Heart right ventricle (tissue), 16 donors: Measurements from ENCODE around the gene BFSP1. TPM values are rescaled to one million over a fixed set of nuclear protein-coding genes. Genes with fewer than 3 reads are reported as not detected.

ENCODE experiments used
- ATAC-seq, 8 donors: fragments of 200-7000 bp; cut with Tn5 transposase; one replicate each; pipeline ENCODE4 v1.9.1; 2020; ENCODE audit warnings: mild to moderate bottlenecking in 8 of 8, moderate library complexity in 8 of 8, moderate number of reproducible peaks in 1 of 8
- DNase-seq, 2 donors: peaks; one replicate each; pipeline ENCODE4 v3.0.0-alpha.2; 2020
- H3K27ac ChIP-seq, 10 donors: fragments of 200-600 bp; sonication (generic) in 2 of 10; one replicate each; pipeline versions ENCODE4 v1.5.0 to v1.8.0; 2020 to 2022; ENCODE audit warnings: mild to moderate bottlenecking in 3 of 10
- H3K27me3 ChIP-seq, 7 donors: fragments of 200-600 bp; one replicate each; pipeline ENCODE4 v1.8.0; 2021 to 2022; ENCODE audit warnings: mild to moderate bottlenecking in 2 of 7
- H3K36me3 ChIP-seq, 9 donors: fragments of 200-600 bp; sonication (generic) in 1 of 9; one replicate each; pipeline versions ENCODE4 v1.5.0 to v1.8.0; 2020 to 2022; ENCODE audit warnings: mild to moderate bottlenecking in 2 of 9
- H3K4me1 ChIP-seq, 9 donors: fragments of 200-600 bp; sonication (generic) in 1 of 9; one replicate each; pipeline versions ENCODE4 v1.5.0 to v1.8.0; 2020 to 2022; ENCODE audit warnings: mild to moderate bottlenecking in 4 of 9
- H3K4me3 ChIP-seq, 10 donors: fragments of 200-600 bp; sonication (generic) in 2 of 10; one replicate each; pipeline versions ENCODE4 v1.5.0 to v1.8.0; 2020 to 2022; ENCODE audit warnings: mild to moderate bottlenecking in 7 of 10, moderate library complexity in 2 of 10
- H3K9me3 ChIP-seq, 11 donors: fragments of 200-600 bp in 10 of 11; sonication (generic) in 2 of 11; one replicate each; pipeline versions ENCODE4 v1.5.0 to v1.8.0; 2013 to 2022; ENCODE audit warnings: mild to moderate bottlenecking in 2 of 11, control low read depth in 1 of 11, moderate library complexity in 1 of 11
- CTCF ChIP-seq, 9 donors: fragments of 200-600 bp; sonication (generic) in 2 of 9; IDR thresholded peaks; one replicate each; pipeline versions ENCODE4 v1.5.0 to v1.8.0; 2021 to 2022; ENCODE audit warnings: antibody characterized with exemption in 9 of 9, mild to moderate bottlenecking in 5 of 9, moderate library complexity in 1 of 9
- WGBS, 2 donors: extraction: QIAGEN DNeasy Blood & Tissue Kit; methylation state at CpG; one replicate each; pipeline ENCODE4 v1.1.7; 2013; ENCODE audit warnings: inconsistent platforms in 1 of 2; 5-methylcytosine and 5-hydroxymethylcytosine counted together
- intact Hi-C, 10 donors: fragments of 100-400 bp; cut with DNase I; formaldehyde crosslinking; loops; one replicate each; pipeline versions ENCODE4 v1.11.1 to v1.14.2; 2022
- polyA plus RNA-seq, 2 donors: library from polyadenylated mRNA; stranded (reverse); fragments of 200-250 nt; gene quantifications; one replicate each; pipeline ENCODE4 v1.2.3, GENCODE V29; 2013
- total RNA-seq, 10 donors: library from RNA; stranded (reverse); fragmentation: NEBNext Ultra II Directional in 3 of 10; extraction: Animal tissue kit (Norgen Biotek cat#: 25700) in 3 of 10; gene quantifications; one replicate each; pipeline versions ENCODE4 v1.2.1 to v1.2.4, GENCODE V29; 2021 to 2023
- donor health status: Arrhythmogenic right ventricular cardiomyopathy.
- donor health status: ischemic (EF 13 %, LVEDD 7.1; RV severe dilation, severe dysfunction).
- donor health status: healthy with polysubstance abuse.
- donor health status: DM: no; HTN: yes; CAD: no.
- donor health status: DM: no; HTN: no; CAD: no.
- donor health status: ischemic (EF 25% LVEDD 6.9; RV normal size, moderate dysfunction).
- donor health status: ischemic (EF 25% LVEDD 5.7; RV mildly dilated, moderate dysfunction).
- donor health status: healthy.
- donor health status: DM: yes; HTN: yes; CAD: no.
- donor health status: Ischemic cardiomyopathy.
- donor health status: ischemic (EF 35%, LVEDD 5.7; RV mildly dilated, moderate dysfunction).
- donor health status: nonischemic (EF 11% LVEDD 7.7; RV severe dilation, severe dysfunction).
- donor health status: DM: yes; HTN: yes; CAD: no.
- donor health status: PGD.
- donor health status: ischemic (EF 29% LVEDD 5.4; RV normal size, mild dysfunction).
- donor health status: nonischemic (EF 23%, LVEDD 6.1; RV moderate dilation, normal function).

BFSP1 gene
- total and polyA plus RNA-seq, 12 donors = 0.19 to 1.9 (median 0.61) TPM

GRCh38 chr20:17482536-17482935, 48.6 kb downstream of the BFSP1 start:
- no peak for ATAC-seq
- H3K27ac ChIP-seq = no peak overlapping the region
- no peaks in the 10 kb centered on the region for H3K4me1 ChIP-seq
- peaks cover 0 to 5% (median 0%) of the 10 kb centered on the region in 11 donors for H3K9me3 ChIP-seq
- WGBS, 2 donors = 81 to 88% methylated on average over 5 of the region's 5 CpGs
- H3K27me3 ChIP-seq = peaks cover 0 to 31% (median 6%) of the 10 kb centered on the region in 7 donors
- H3K4me3 ChIP-seq = no peak overlapping the region
- no peaks in the 10 kb centered on the region for H3K36me3 ChIP-seq
- intact Hi-C loops = no loop called here
- DNase-seq = no peak
- no peak for TF ChIP-seq CTCF (IDR thresholded peaks at IDR 0.05)

- ATAC-seq (no peak), DNase-seq (no peak)
- intact Hi-C loops = no loop called here
- TF ChIP-seq CTCF (IDR thresholded peaks at IDR 0.05) = no peak
- no peak overlapping the region for H3K27ac ChIP-seq
- 87 to 88% methylated on average over 16 of the region's 16 CpGs for WGBS, 2 donors
- H3K4me3 ChIP-seq = no peak overlapping the region
- H3K27me3 ChIP-seq = peaks cover 0 to 31% (median 6%) of the 10 kb centered on the region in 7 donors
- H3K9me3 ChIP-seq = peaks cover 0 to 5% (median 0%) of the 10 kb centered on the region in 11 donors
- no peaks in the 10 kb centered on the region for H3K4me1 ChIP-seq
- H3K36me3 ChIP-seq = no peaks in the 10 kb centered on the region
Observed at GRCh38 chr20:17481661-17482060, 49.5 kb downstream of the BFSP1 start.

- Histone ChIP-seq H3K36me3 (no peaks in the 10 kb centered on the region), H3K27ac (no peak overlapping the region), H3K27me3 (peaks cover 0 to 31% (median 6%) of the 10 kb centered on the region in 7 donors), H3K4me3 (no peak overlapping the region), H3K9me3 (peaks cover 0 to 5% (median 0%) of the 10 kb centered on the region in 11 donors), H3K4me1 (no peaks in the 10 kb centered on the region)
- DNase-seq (no peak), ATAC-seq (no peak)
- intact Hi-C loops = no loop called here
- 83 to 84% methylated on average over 11 of the region's 11 CpGs for WGBS, 2 donors
- no peak for TF ChIP-seq CTCF (IDR thresholded peaks at IDR 0.05)
Observed at GRCh38 chr20:17480696-17481095, 50.5 kb downstream of the BFSP1 start.

GRCh38 chr20:17479063-17479657, 52.0 kb downstream of the BFSP1 start:
- intact Hi-C loops = no loop called here
- TF ChIP-seq CTCF (IDR thresholded peaks at IDR 0.05) = no peak
- WGBS, 2 donors = 95% methylated on average over 23 of the region's 23 CpGs
- Histone ChIP-seq H3K4me3 (no peak overlapping the region), H3K36me3 (no peaks in the 10 kb centered on the region), H3K27ac (no peak overlapping the region), H3K4me1 (no peaks in the 10 kb centered on the region), H3K9me3 (no peaks in the 10 kb centered on the region), H3K27me3 (peaks cover 0 to 28% (median 6%) of the 10 kb centered on the region in 7 donors)
- ATAC-seq (no peak), DNase-seq (no peak)
